GM19025 (cell line): ENCODE data around the gene STAT2.
"Not testable (repeated sequence)": the region's sequence is repeated elsewhere in the genome, so short reads cannot be mapped to it uniquely, and the experiment has no call there.

Experiments used
- ATAC-seq: cut with Tn5 transposase; IDR thresholded peaks from one replicate; pipeline ENCODE4 v1.9.1; 2021; ENCODE audit warnings: mild to moderate bottlenecking, low read depth, moderate library complexity; ENCODE audit not compliant: unreplicated experiment

STAT2 gene

GRCh38 chr12:56359851-56360767 lies at the start of gene STAT2:
STAT2 (minus strand) TSS chr12:56360107; CDS start chr12:56356571, 3,536 bp downstream.
- ATAC-seq, result peak; percentile 91

- no peak for ATAC-seq
Measured at GRCh38 chr12:56408799-56409417, 49.0 kb upstream of the STAT2 start.

GRCh38 chr12:56404227-56404626 lies 44.3 kb upstream of the STAT2 start:
- not testable (repeated sequence) for ATAC-seq

- ATAC-seq, result not testable (repeated sequence)
Measured at GRCh38 chr12:56401612-56402011, 41.7 kb upstream of the STAT2 start.

- not testable (repeated sequence) for ATAC-seq
Measured at GRCh38 chr12:56401125-56401524, 41.2 kb upstream of the STAT2 start.

- not testable (repeated sequence) for ATAC-seq
Measured at GRCh38 chr12:56399466-56399865, 39.6 kb upstream of the STAT2 start.

GRCh38 chr12:56398324-56398723 lies 38.4 kb upstream of the STAT2 start:
- no peak for ATAC-seq

- no peak for ATAC-seq
Measured at GRCh38 chr12:56392331-56392730, 32.4 kb upstream of the STAT2 start.

- no peak for ATAC-seq
Measured at GRCh38 chr12:56391721-56392120, 31.8 kb upstream of the STAT2 start.

GRCh38 chr12:56389412-56389811 lies 29.5 kb upstream of the STAT2 start:
- no peak for ATAC-seq

GRCh38 chr12:56387152-56387736 lies 27.3 kb upstream of the STAT2 start:
- no peak for ATAC-seq

GRCh38 chr12:56385873-56386272 lies 26.0 kb upstream of the STAT2 start:
- ATAC-seq, result no peak

GRCh38 chr12:56382611-56383010 lies 22.7 kb upstream of the STAT2 start:
- ATAC-seq, result no peak

- ATAC-seq, result no peak
Measured at GRCh38 chr12:56377989-56378316, 18.0 kb upstream of the STAT2 start.

- no peak for ATAC-seq
Measured at GRCh38 chr12:56377310-56377988, 17.5 kb upstream of the STAT2 start.

- peak; percentile 62 for ATAC-seq
Measured at GRCh38 chr12:56375598-56376434, 15.9 kb upstream of the STAT2 start.

GRCh38 chr12:56374726-56375597 lies 15.1 kb upstream of the STAT2 start:
- ATAC-seq, result peak; percentile 30

GRCh38 chr12:56373515-56373914 lies 13.6 kb upstream of the STAT2 start:
- ATAC-seq, result no peak

GRCh38 chr12:56366948-56367347 lies 7.0 kb upstream of the STAT2 start:
- ATAC-seq, result no peak
